PC-9 (cell line): ENCODE data around the gene USP2.

Experiments
- EZH2 ChIP-seq: fragments of 200-600 bp; sonication (generic); IDR thresholded peaks from 2 replicates; pipeline ENCODE4 v1.8.0; 2017; ENCODE audit warnings: antibody characterized with exemption, low read depth
- TF ChIP-seq, protein P1 (sequence below): fragments of 200-600 bp; sonication (generic); conservative IDR thresholded peaks from 2 replicates; pipeline ENCODE4 v1.6.1; 2017; ENCODE audit warnings: mixed run types, antibody characterized with exemption, mild to moderate bottlenecking, moderate library complexity

DNA sequence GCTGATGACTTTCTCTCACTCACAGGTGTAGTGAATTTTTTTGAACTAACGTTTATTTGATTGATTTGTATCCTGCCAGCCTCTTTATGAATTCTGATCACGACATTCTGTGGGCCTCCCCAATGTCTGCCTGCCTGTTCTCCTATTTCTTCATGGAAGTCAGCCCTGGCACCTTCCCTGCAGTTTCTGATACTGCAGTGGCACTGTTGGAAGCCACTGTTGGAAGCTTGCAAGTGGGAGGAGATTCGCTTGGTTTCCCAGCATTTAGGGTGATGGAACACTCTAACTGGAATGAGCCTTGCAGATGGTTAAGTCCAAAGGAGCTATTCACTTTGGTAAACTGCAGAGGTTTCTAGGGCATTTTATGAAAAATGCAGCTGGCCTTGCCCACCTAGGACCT, 42.8 kb upstream of the USP2 start:
- TF ChIP-seq, protein P1, sequence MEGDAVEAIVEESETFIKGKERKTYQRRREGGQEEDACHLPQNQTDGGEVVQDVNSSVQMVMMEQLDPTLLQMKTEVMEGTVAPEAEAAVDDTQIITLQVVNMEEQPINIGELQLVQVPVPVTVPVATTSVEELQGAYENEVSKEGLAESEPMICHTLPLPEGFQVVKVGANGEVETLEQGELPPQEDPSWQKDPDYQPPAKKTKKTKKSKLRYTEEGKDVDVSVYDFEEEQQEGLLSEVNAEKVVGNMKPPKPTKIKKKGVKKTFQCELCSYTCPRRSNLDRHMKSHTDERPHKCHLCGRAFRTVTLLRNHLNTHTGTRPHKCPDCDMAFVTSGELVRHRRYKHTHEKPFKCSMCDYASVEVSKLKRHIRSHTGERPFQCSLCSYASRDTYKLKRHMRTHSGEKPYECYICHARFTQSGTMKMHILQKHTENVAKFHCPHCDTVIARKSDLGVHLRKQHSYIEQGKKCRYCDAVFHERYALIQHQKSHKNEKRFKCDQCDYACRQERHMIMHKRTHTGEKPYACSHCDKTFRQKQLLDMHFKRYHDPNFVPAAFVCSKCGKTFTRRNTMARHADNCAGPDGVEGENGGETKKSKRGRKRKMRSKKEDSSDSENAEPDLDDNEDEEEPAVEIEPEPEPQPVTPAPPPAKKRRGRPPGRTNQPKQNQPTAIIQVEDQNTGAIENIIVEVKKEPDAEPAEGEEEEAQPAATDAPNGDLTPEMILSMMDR, result no peak
- no peak for TF ChIP-seq EZH2
